Panc1 (cell line): ENCODE measurements around the gene RNF215.

Experiments
- CTCF ChIP-seq: fragments of 450-650 bp; IDR thresholded peaks from 2 replicates; pipeline ENCODE4 v1.5.1; 2017; ENCODE audit warnings: mild to moderate bottlenecking
- SIN3A ChIP-seq: IDR thresholded peaks from 2 replicates; pipeline ENCODE4 v1.6.1; 2012; ENCODE audit warnings: low read depth, mild to moderate bottlenecking, low read length, moderate library complexity, borderline replicate concordance; ENCODE audit not compliant: insufficient read depth

GRCh38 chr22:30361916-30362650, 25.1 kb downstream of the RNF215 start:
- no peak for TF ChIP-seq CTCF
- no peak for TF ChIP-seq SIN3A
